Fibroblast of skin of right quadriceps (primary cell): ENCODE results near the gene EEIG1.
A peak's percentile ranks its signal among the peaks of the same experiment; 100 is the strongest.

ENCODE experiments used
- DNase-seq: peaks from one replicate; pipeline ENCODE4 v3.0.0-alpha.2; 2013

The EEIG1 gene

GRCh38 chr9:127974001-127974768 is 6.6 kb downstream of the EEIG1 start:
- no peak for DNase-seq

- DNase-seq = no peak
Measured at GRCh38 chr9:127973169-127974000, 7.4 kb downstream of the EEIG1 start.

- DNase-seq = no peak
Measured at GRCh38 chr9:127972236-127972871, 8.4 kb downstream of the EEIG1 start.

- no peak for DNase-seq
Measured at GRCh38 chr9:127971357-127972235, 9.2 kb downstream of the EEIG1 start.

GRCh38 chr9:127970401-127971313 is 10.1 kb downstream of the EEIG1 start:
- DNase-seq = no peak

DNA sequence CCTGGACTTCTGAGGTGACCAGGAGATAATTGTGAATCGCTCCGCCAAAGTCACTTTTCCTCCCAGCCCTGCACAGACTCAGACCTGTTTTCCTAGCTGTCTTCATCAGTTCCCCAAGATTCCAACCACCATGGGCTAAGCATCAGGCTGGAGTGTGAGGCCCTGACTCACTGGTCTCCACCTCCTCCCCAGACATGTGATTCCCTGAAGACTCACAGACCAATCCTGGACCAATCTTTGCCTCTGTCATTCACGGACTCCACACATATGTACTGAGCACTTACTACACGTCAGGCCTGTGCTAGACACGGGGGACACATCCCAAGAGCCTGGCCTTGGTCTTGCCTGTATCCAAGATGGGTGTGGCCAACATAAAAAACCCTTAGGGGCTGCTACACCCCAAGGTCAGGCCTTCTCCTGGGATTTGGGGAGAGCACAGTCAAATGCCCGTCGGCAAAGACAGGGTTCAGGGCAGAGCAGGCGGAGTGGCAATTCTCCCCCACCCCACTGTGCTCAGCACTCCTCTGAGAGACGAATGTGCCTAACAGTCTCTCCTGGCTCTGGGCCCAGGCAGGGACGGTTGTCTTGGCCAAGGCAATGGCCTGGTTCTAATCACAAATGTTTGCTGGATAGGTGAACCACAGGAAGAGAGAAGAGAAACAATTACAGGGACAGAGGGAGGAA is 11.9 kb downstream of the EEIG1 start:
- DNase-seq = peak; percentile 94

GRCh38 chr9:127968042-127968441 is 12.7 kb downstream of the EEIG1 start:
- DNase-seq = peak; percentile 76

GRCh38 chr9:127967151-127967809 is 13.5 kb downstream of the EEIG1 start:
- DNase-seq = no peak

GRCh38 chr9:127966416-127967150 is 14.2 kb downstream of the EEIG1 start:
- DNase-seq = no peak

DNA sequence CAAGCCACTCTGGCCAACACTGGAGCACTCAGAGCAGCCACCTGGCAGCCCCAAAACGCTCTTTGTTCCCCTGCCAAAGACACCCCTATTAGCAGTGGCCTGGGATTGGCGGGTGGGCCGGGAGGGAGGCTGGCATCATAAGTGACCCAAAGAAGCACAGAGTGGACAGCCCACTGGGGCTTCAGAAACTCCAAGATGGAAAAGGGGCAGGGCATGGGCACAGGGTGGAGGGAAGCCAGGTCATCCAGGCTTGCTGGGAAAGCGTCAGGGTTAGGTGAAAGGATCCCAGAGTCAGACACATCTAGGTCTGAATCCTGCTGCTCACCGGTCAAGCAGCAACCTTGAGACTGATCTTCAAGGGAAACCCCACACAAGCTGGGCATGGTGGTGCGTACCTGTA is 14.8 kb downstream of the EEIG1 start:
- DNase-seq = no peak

- DNase-seq = no peak
Measured at GRCh38 chr9:127963359-127964064, 17.3 kb downstream of the EEIG1 start.

DNA sequence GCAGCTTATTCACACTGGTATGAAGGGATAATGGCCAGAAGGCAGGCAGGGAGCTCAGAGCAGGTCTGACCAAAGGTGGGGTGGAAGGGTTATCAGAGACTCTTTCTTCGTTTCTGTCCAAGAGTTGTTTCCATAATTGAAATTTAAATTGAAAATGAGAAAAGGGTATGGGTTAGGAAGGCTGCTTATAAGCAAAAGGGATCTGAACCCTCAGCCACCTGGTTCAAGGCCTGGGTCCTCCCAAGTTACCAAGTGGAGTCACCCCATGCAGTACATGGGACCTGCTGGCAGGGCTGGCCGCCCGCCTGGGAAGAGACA is 17.8 kb downstream of the EEIG1 start:
- no peak for DNase-seq

- DNase-seq = no peak
Measured at GRCh38 chr9:127962278-127962677, 18.5 kb downstream of the EEIG1 start.

DNA sequence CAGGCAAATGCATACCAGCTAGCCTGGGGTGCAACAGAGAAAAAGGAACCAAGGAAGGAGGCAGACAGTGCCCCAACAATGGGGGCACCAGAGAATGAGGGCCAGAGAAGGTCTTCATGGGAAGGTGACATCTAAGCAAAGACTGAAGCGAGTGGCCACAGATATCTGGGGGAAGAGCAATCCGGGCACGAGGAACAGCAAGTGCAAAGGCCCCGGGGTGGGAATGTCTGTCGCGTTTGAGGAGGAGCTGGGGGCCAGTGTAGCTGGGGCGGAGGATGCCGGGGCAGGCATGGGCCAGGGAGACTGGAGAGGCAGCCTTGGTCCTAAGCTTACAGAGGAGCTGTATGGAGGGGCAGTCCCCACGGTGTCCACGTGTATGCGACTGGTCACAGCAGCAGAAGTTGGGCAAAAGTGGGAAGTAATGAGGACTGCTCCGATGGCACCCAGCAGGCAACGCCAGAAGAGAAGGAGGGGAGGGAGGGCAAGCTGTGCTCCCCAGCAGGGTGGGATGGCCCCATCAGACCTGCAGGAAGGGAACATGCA is 19.1 kb downstream of the EEIG1 start:
- DNase-seq = no peak

DNA sequence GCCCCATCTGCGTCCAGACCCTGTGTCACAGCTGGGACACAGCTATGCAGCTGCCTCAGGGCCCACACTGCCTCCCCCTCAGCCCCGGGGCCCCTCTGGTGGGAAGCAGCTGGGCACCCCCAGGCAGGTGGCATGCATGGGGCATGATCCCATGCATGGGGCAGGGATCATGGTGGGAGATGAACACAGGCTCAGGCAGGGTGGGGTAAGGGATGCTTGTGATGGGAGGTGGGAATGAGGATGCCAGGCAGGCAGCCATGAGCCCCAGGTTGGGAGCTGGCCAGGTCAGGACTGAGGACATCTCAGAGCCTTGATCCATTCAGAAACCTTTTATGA is 19.7 kb downstream of the EEIG1 start:
- no peak for DNase-seq

DNA sequence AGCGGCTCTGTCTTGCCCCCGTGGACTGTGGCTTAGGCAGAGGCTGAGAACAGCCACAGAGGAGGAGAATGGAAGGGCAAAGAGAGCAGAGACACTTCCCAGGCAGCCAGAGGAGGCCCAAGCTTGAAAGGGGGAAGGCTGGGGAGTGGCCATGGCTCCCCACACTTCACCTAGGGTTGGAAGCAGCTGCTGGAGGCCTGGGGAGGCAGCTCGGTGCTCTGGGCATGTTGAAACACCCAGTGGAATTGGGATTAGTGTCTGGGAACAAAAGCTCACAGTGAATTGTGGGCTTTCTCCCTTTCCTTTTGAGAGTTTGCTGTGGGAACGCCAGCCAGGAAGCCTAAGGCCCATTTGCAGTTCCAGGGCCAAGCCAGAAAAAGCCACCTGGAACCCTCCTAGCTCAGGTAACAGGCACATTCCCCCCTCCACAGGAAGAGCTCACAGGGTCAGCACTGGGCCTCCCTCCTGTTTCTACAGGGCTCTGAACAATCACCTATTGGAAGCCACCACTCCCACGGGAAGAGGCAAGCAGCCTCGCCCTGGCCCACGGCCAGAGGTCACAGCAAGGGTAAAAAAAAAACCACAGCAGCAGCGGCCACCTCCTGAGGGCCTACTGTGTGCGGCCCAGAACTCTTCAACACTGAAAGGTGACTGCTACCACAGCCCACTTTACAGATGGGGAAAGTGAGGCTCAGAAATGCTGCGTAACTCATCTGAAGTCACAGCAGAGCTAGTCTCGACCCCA is 20.2 kb downstream of the EEIG1 start:
- no peak for DNase-seq

DNA sequence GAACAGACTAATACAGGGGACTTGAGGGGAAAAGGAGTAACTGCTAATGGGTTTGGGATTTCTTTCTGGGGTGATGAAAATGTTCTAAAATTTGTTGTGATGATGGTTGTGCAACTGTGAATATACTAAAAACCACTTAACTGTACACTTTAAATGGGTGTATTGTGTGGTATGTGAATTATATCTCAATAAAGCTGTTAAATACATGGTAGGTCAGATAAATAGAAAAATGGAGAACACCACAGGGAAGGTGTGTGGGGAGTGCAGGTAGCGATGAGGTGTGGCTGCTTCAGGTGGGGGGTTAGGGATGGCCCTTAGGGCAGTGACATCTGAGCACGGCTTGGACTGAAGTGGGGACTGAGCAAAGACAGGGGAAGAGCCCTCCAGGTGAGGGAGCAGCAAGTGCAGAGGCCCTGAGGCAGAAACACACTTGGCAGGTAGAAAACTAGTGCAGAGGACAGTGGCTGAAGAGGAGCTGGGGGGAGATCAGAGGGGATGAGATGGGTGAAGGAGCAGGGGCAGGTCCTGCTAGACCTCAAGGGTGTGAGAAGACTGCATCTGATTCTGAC is 20.9 kb downstream of the EEIG1 start:
- DNase-seq = no peak

- no peak for DNase-seq
Measured at GRCh38 chr9:127959398-127959797, 21.4 kb downstream of the EEIG1 start.
